Jurkat, Clone E6-1 (cell line): ENCODE measurements around the gene ZFYVE19.

Experiments used
- DNase-seq: peaks from one replicate; pipeline ENCODE4 v3.0.0-alpha.2; 2011; ENCODE audit warnings: low read depth, low spot score
- H3K4me3 ChIP-seq: 2 replicates; pipeline ENCODE4 v1.5.1; 2011; ENCODE audit warnings: mild to moderate bottlenecking, low read length, control low read depth, moderate library complexity

Gene ZFYVE19

GRCh38 chr15:40775007-40775406, 31.9 kb upstream of the ZFYVE19 start:
- H3K4me3 ChIP-seq: no peak overlapping the region
- DNase-seq: no peak

GRCh38 chr15:40775740-40776536, 31.0 kb upstream of the ZFYVE19 start:
- DNase-seq: no peak
- H3K4me3 ChIP-seq: no peak overlapping the region

GRCh38 chr15:40776537-40777141, 30.2 kb upstream of the ZFYVE19 start:
- no peak overlapping the region for H3K4me3 ChIP-seq
- peak; percentile 42 for DNase-seq

GRCh38 chr15:40782609-40783227, 24.2 kb upstream of the ZFYVE19 start:
- H3K4me3 ChIP-seq: no peak overlapping the region
- DNase-seq: no peak

GRCh38 chr15:40785164-40785563, 21.7 kb upstream of the ZFYVE19 start:
- DNase-seq: no peak

GRCh38 chr15:40785814-40786213, 21.1 kb upstream of the ZFYVE19 start:
- DNase-seq: no peak
- H3K4me3 ChIP-seq: no peak overlapping the region

More at GRCh38 chr15:40785164-40785563, 21.7 kb upstream of the ZFYVE19 start:
- H3K4me3 ChIP-seq: no peak overlapping the region

GRCh38 chr15:40787344-40787841, 19.5 kb upstream of the ZFYVE19 start:
- peak; percentile 80 for DNase-seq
- H3K4me3 ChIP-seq: no peak overlapping the region

- no peak overlapping the region for H3K4me3 ChIP-seq
Measured at GRCh38 chr15:40787991-40788390, 18.9 kb upstream of the ZFYVE19 start.

GRCh38 chr15:40789119-40789518, 17.8 kb upstream of the ZFYVE19 start:
- no peak for DNase-seq
- H3K4me3 ChIP-seq: no peak overlapping the region

More at GRCh38 chr15:40787991-40788390, 18.9 kb upstream of the ZFYVE19 start:
- DNase-seq: no peak

- no peak overlapping the region for H3K4me3 ChIP-seq
- DNase-seq: no peak
Measured at GRCh38 chr15:40789999-40790398, 16.9 kb upstream of the ZFYVE19 start.

GRCh38 chr15:40790718-40791117, 16.2 kb upstream of the ZFYVE19 start:
- no peak for DNase-seq
- H3K4me3 ChIP-seq: no peak overlapping the region

GRCh38 chr15:40792394-40792793, 14.5 kb upstream of the ZFYVE19 start:
- H3K4me3 ChIP-seq: no peak overlapping the region
- DNase-seq: no peak

- no peak for DNase-seq
- no peak overlapping the region for H3K4me3 ChIP-seq
Measured at GRCh38 chr15:40793216-40793989, 13.5 kb upstream of the ZFYVE19 start.

- DNase-seq: no peak
- no peak overlapping the region for H3K4me3 ChIP-seq
Measured at GRCh38 chr15:40796041-40796440, 10.8 kb upstream of the ZFYVE19 start.

GRCh38 chr15:40796512-40796911, 10.4 kb upstream of the ZFYVE19 start:
- DNase-seq: no peak
- no peak overlapping the region for H3K4me3 ChIP-seq

GRCh38 chr15:40799523-40799922, 7.4 kb upstream of the ZFYVE19 start:
- DNase-seq: no peak

GRCh38 chr15:40803076-40803475, 3.8 kb upstream of the ZFYVE19 start:
- no peak overlapping the region for H3K4me3 ChIP-seq
- DNase-seq: no peak

More at GRCh38 chr15:40799523-40799922, 7.4 kb upstream of the ZFYVE19 start:
- no peak overlapping the region for H3K4me3 ChIP-seq

- no peak for DNase-seq
Measured at GRCh38 chr15:40803688-40804087, 3.2 kb upstream of the ZFYVE19 start.

GRCh38 chr15:40806672-40807027, 239 bp upstream of the ZFYVE19 start:
- no peak for DNase-seq
- peak overlapping the region; percentile 81 for H3K4me3 ChIP-seq

More at GRCh38 chr15:40803688-40804087, 3.2 kb upstream of the ZFYVE19 start:
- H3K4me3 ChIP-seq: no peak overlapping the region
